MM.1S (cell line): Measurements from ENCODE around the gene PAAF1.

ENCODE experiments used
- DNase-seq: peaks from one replicate; pipeline ENCODE4 v3.0.0-alpha.2; 2015
- H2AFZ ChIP-seq: fragments of 300-600 bp; sonication (generic); 2 replicates; pipeline ENCODE4 v1.6.0; 2016; ENCODE audit warnings: antibody characterized with exemption, low read length
- H3F3A ChIP-seq: fragments of 300-600 bp; sonication (generic); 2 replicates; pipeline ENCODE4 v1.6.1; 2016; ENCODE audit warnings: mild to moderate bottlenecking, antibody characterized with exemption, low read length, moderate library complexity, mixed read lengths; ENCODE audit not compliant: insufficient read depth
- H3K27ac ChIP-seq: fragments of 300-600 bp; sonication (generic); 2 replicates; pipeline ENCODE4 v1.5.1; 2016; ENCODE audit warnings: mild to moderate bottlenecking, low read length
- H3K27me3 ChIP-seq: fragments of 300-600 bp; sonication (generic); replicated peaks from 2 replicates; pipeline ENCODE4 v1.6.0; 2016; ENCODE audit warnings: low read length; ENCODE audit not compliant: insufficient read depth
- H3K36me3 ChIP-seq: fragments of 300-600 bp; sonication (generic); replicated peaks from 2 replicates; pipeline ENCODE4 v1.6.1; 2016; ENCODE audit warnings: mild to moderate bottlenecking, low read length, mixed read lengths; ENCODE audit not compliant: insufficient read depth
- H3K4me1 ChIP-seq: fragments of 300-600 bp; sonication (generic); 2 replicates; pipeline ENCODE4 v1.6.1; 2016; ENCODE audit warnings: low read length, mixed read lengths
- H3K4me2 ChIP-seq: fragments of 300-600 bp; sonication (generic); 2 replicates; pipeline ENCODE4 v1.6.0; 2016; ENCODE audit warnings: low read depth, low read length
- H3K4me3 ChIP-seq: fragments of 300-600 bp; sonication (generic); 2 replicates; pipeline ENCODE4 v1.5.1; 2016; ENCODE audit warnings: low read length, mixed read lengths
- H3K79me2 ChIP-seq: fragments of 300-600 bp; sonication (generic); 2 replicates; pipeline ENCODE4 v1.6.1; 2016; ENCODE audit warnings: mixed run types, low read length, mixed read lengths
- H3K9ac ChIP-seq: fragments of 300-600 bp; sonication (generic); 2 replicates; pipeline ENCODE4 v1.6.1; 2016; ENCODE audit warnings: low read length, mixed read lengths
- H3K9me2 ChIP-seq: fragments of 300-600 bp; sonication (generic); replicated peaks from 2 replicates; pipeline ENCODE4 v1.6.1; 2016; ENCODE audit warnings: mild to moderate bottlenecking, low read length, mixed read lengths; ENCODE audit not compliant: insufficient read depth
- H3K9me3 ChIP-seq: fragments of 300-600 bp; sonication (generic); replicated peaks from 2 replicates; pipeline ENCODE4 v1.6.1; 2016; ENCODE audit warnings: mild to moderate bottlenecking, low read length, mixed read lengths; ENCODE audit not compliant: insufficient read depth
- H4K20me1 ChIP-seq: fragments of 300-600 bp; sonication (generic); 2 replicates; pipeline ENCODE4 v1.6.1; 2016; ENCODE audit warnings: mild to moderate bottlenecking, low read length, moderate library complexity, mixed read lengths; ENCODE audit not compliant: insufficient read depth
- EZH2 ChIP-seq: fragments of 300-600 bp; sonication (generic); optimal IDR thresholded peaks from 2 replicates; pipeline ENCODE3; 2017; ENCODE audit warnings: low read depth, mild to moderate bottlenecking, antibody characterized with exemption, low read length, mixed read lengths
- EZH2phosphoT487 ChIP-seq: fragments of 300-600 bp; sonication (generic); IDR thresholded peaks from 2 replicates; pipeline ENCODE4 v1.6.1; 2018; ENCODE audit warnings: antibody characterized with exemption, low read length
- TF ChIP-seq, protein P1 (sequence below): fragments of 300-600 bp; sonication (generic); IDR thresholded peaks from 2 replicates; pipeline ENCODE4 v1.5.1; 2016; ENCODE audit warnings: antibody characterized with exemption, low read length, mixed read lengths

PAAF1 gene

DNA sequence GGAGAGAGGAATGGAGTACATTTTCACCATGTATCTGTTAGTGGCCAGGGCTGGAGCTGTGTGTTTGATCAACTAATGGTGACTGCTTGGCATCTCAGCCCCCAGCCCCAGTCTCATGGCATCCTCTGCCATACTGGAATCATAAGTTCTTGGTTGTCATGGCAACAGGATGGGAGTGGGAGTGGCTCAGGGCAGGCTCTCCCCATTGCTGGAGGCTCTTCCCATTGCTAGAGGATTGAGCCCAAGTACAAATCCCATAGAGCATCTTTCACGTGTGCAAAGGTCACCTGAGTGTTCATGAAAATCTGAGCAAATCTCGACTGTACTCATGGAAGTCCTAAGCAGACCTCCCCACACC, 88.9 kb downstream of the PAAF1 start:
- TF ChIP-seq EZH2, result no peak
- TF ChIP-seq, protein P1, sequence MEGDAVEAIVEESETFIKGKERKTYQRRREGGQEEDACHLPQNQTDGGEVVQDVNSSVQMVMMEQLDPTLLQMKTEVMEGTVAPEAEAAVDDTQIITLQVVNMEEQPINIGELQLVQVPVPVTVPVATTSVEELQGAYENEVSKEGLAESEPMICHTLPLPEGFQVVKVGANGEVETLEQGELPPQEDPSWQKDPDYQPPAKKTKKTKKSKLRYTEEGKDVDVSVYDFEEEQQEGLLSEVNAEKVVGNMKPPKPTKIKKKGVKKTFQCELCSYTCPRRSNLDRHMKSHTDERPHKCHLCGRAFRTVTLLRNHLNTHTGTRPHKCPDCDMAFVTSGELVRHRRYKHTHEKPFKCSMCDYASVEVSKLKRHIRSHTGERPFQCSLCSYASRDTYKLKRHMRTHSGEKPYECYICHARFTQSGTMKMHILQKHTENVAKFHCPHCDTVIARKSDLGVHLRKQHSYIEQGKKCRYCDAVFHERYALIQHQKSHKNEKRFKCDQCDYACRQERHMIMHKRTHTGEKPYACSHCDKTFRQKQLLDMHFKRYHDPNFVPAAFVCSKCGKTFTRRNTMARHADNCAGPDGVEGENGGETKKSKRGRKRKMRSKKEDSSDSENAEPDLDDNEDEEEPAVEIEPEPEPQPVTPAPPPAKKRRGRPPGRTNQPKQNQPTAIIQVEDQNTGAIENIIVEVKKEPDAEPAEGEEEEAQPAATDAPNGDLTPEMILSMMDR, result no peak
- no peak for TF ChIP-seq EZH2phosphoT487
- Histone ChIP-seq H3F3A (0 out of 2 replicates have a peak, but pooled peaks cover 6% of the 10 kb centered on the region), H3K27me3 (no peaks in the 10 kb centered on the region), H3K9me3 (no peaks in the 10 kb centered on the region), H4K20me1 (no peaks in the 10 kb centered on the region), H3K4me3 (no peak overlapping the region), H3K9ac (no peak overlapping the region), H3K4me1 (peaks cover 6% of the 10 kb centered on the region; the same call in 1 of the 2 replicates), H3K27ac (no peak overlapping the region), H3K9me2 (no peaks in the 10 kb centered on the region), H2AFZ (no peak overlapping the region), H3K79me2 (no peaks in the 10 kb centered on the region), H3K36me3 (no peaks in the 10 kb centered on the region), H3K4me2 (no peak overlapping the region)
- no peak for DNase-seq

DNA sequence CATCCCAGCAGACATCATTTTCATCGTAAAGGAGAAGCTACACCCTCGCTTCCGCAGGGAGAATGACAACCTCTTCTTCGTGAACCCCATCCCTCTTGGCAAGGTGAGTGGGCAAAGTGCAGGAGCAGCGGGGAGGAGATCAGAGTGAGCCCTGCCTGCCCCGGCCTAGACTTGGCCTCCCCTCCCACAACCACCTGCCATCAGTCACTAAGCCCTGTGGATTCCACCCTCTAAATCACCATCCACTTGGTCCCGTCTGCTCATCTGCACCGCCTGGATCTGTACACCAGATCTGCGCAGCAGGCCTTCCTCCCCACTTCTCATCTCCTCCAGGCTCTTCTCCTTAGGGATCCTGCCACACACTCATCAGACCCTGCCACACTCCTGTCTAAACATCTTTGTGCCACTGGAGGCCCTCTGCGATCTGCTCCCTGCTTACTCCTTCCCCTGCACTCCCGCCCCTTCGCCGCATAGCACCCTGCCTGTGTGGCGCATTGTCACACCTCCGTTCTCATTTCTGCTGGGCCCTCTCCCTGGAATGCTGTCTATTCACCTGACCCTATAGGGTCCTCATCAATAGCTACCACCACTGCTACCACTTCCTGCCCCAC, 91.7 kb downstream of the PAAF1 start:
- Histone ChIP-seq H4K20me1 (no peaks in the 10 kb centered on the region), H3K27me3 (no peaks in the 10 kb centered on the region), H3K4me2 (no peak overlapping the region), H2AFZ (no peak overlapping the region), H3K9ac (no peak overlapping the region), H3K27ac (no peak overlapping the region), H3K79me2 (no peaks in the 10 kb centered on the region), H3F3A (peaks cover 10% of the 10 kb centered on the region; the same call in 1 of the 2 replicates), H3K4me1 (peaks cover 9% of the 10 kb centered on the region), H3K4me3 (no peak overlapping the region), H3K9me2 (no peaks in the 10 kb centered on the region), H3K9me3 (no peaks in the 10 kb centered on the region), H3K36me3 (no peaks in the 10 kb centered on the region)
- DNase-seq, result no peak
- TF ChIP-seq EZH2phosphoT487, result no peak
- TF ChIP-seq EZH2, result no peak
- TF ChIP-seq, protein P1, result no peak

DNA sequence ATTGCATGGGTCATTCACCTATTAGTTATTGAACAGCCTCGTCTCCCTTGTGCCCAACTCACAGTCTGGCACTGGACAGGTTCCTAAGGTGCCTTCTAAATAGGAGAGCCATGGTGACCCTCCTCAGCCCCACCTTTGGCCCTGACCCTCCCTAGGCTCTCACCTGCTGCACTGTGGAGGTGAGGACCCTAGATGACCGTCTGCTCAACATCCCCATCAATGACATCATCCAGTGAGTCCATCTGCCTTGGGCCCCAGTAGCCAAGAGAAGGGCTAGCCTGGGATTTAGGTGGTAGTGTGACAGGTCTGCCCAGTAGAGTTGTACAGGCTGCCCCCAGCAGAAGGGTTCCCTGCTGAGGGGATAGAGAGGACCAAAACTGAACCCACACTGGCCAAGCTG, 92.3 kb downstream of the PAAF1 start:
- H3K4me2 ChIP-seq, result no peak overlapping the region

More for the DNA sequence above, 92.3 kb downstream of the PAAF1 start:
- no peaks in the 10 kb centered on the region for H3K9me2 ChIP-seq
- TF ChIP-seq EZH2phosphoT487, result no peak
- TF ChIP-seq EZH2, result no peak
- TF ChIP-seq, protein P1, result no peak
- no peak overlapping the region for H3K27ac ChIP-seq
- H2AFZ ChIP-seq, result no peak overlapping the region
- H3K36me3 ChIP-seq, result no peaks in the 10 kb centered on the region
- peaks cover 11% of the 10 kb centered on the region for H3K4me1 ChIP-seq
- no peaks in the 10 kb centered on the region for H3K79me2 ChIP-seq
- H4K20me1 ChIP-seq, result no peaks in the 10 kb centered on the region
- no peaks in the 10 kb centered on the region for H3K27me3 ChIP-seq
- peaks cover 14% of the 10 kb centered on the region; the same call in 1 of the 2 replicates for H3F3A ChIP-seq
- DNase-seq, result no peak
- H3K9ac ChIP-seq, result no peak overlapping the region
- no peaks in the 10 kb centered on the region for H3K9me3 ChIP-seq
- no peak overlapping the region for H3K4me3 ChIP-seq
